Neural cell (in vitro differentiated cells): Measurements from ENCODE around the gene NKAIN2. TPM values are rescaled to one million over a fixed set of nuclear protein-coding genes. Genes with fewer than 3 reads are reported as not detected.

Experiments used
- H2AFZ ChIP-seq: fragments of 200-600, 300-800 bp; sonication (generic), shearing (Covaris generic); 2 replicates; pipeline ENCODE4 v1.6.0; 2014; ENCODE audit warnings: low read depth, mild to moderate bottlenecking, antibody characterized with exemption, low read length, moderate library complexity
- H3F3A ChIP-seq: fragments of 200-600 bp; shearing (Covaris generic); 2 replicates; pipeline ENCODE4 v1.6.1; 2016; ENCODE audit warnings: mild to moderate bottlenecking, moderate library complexity, mixed read lengths, antibody characterized with exemption, low read length; ENCODE audit not compliant: insufficient read depth, poor library complexity, severe bottlenecking
- H3K27ac ChIP-seq: fragments of 200-600, 300-800 bp; sonication (generic), shearing (Covaris generic); 2 replicates; pipeline ENCODE4 v1.5.1; 2014; ENCODE audit warnings: mild to moderate bottlenecking, low read length, moderate library complexity
- H3K27me3 ChIP-seq: fragments of 300-800, 200-600 bp; sonication (generic), shearing (Covaris generic); 2 replicates; pipeline ENCODE4 v1.6.0; 2014; ENCODE audit warnings: mild to moderate bottlenecking, low read depth, low read length, moderate library complexity; ENCODE audit not compliant: insufficient read depth
- H3K36me3 ChIP-seq: fragments of 300-800, 200-600 bp; sonication (generic), shearing (Covaris generic); 2 replicates; pipeline ENCODE4 v1.5.1; 2014; ENCODE audit warnings: mild to moderate bottlenecking, antibody characterized with exemption, low read length, moderate library complexity; ENCODE audit not compliant: insufficient read depth
- H3K4me2 ChIP-seq: fragments of 300-800, 200-600 bp; sonication (generic), shearing (Covaris generic); 2 replicates; pipeline ENCODE4 v1.6.0; 2014; ENCODE audit warnings: mild to moderate bottlenecking, low read length
- H3K4me3 ChIP-seq: fragments of 300-800, 200-600 bp; sonication (generic), shearing (Covaris generic); 2 replicates; pipeline ENCODE4 v1.5.1; 2014; ENCODE audit warnings: mild to moderate bottlenecking, low read length, moderate library complexity
- H3K79me2 ChIP-seq: fragments of 200-600 bp; shearing (Covaris generic); replicated peaks from 2 replicates; pipeline ENCODE4 v1.6.0; 2014; ENCODE audit warnings: mild to moderate bottlenecking, low read length, moderate library complexity; ENCODE audit not compliant: insufficient read depth
- H3K9ac ChIP-seq: fragments of 300-800, 200-600 bp; sonication (generic), shearing (Covaris generic); 2 replicates; pipeline ENCODE4 v1.6.1; 2016; ENCODE audit warnings: mild to moderate bottlenecking, low read length, mixed read lengths
- H3K9me2 ChIP-seq: fragments of 200-600 bp; shearing (Covaris generic); 2 replicates; pipeline ENCODE4 v1.6.1; 2016; ENCODE audit warnings: mild to moderate bottlenecking, low read length, mixed read lengths; ENCODE audit not compliant: insufficient read depth
- H3K9me3 ChIP-seq: fragments of 200-600, 300-800 bp; sonication (generic), shearing (Covaris generic); 2 replicates; pipeline ENCODE4 v1.6.1; 2016; ENCODE audit warnings: mild to moderate bottlenecking, mixed run types, low read length, moderate library complexity, mixed read lengths
- H4K20me1 ChIP-seq: fragments of 200-600 bp; shearing (Covaris generic); 2 replicates; pipeline ENCODE4 v1.6.1; 2016; ENCODE audit warnings: mild to moderate bottlenecking, mixed run types; ENCODE audit not compliant: insufficient read depth
- EP300 ChIP-seq: fragments of 450-650 bp; conservative IDR thresholded peaks from 2 replicates; pipeline ENCODE4 v1.6.1; 2014; ENCODE audit warnings: antibody characterized with exemption, mild to moderate bottlenecking, moderate library complexity; ENCODE audit not compliant: poor library complexity, severe bottlenecking
- EZH2 ChIP-seq: fragments of 200-600, 300-800 bp; shearing (Covaris generic), sonication (generic); IDR thresholded peaks from 2 replicates; pipeline ENCODE4 v1.6.1; 2014; ENCODE audit warnings: antibody characterized with exemption, low read length, borderline replicate concordance, mild to moderate bottlenecking; ENCODE audit not compliant: insufficient read depth, poor library complexity, severe bottlenecking
- MXI1 ChIP-seq: fragments of 450-650 bp; conservative IDR thresholded peaks from 2 replicates; pipeline ENCODE4 v1.6.1; 2014; ENCODE audit warnings: antibody characterized with exemption, mild to moderate bottlenecking; ENCODE audit not compliant: poor library complexity, severe bottlenecking
- POLR2AphosphoS5 ChIP-seq: IDR thresholded peaks from 2 replicates; pipeline ENCODE4 v1.6.1; 2012
- RAD21 ChIP-seq: fragments of 450-650 bp; conservative IDR thresholded peaks from 2 replicates; pipeline ENCODE4 v1.6.1; 2014; ENCODE audit warnings: antibody characterized with exemption, mild to moderate bottlenecking, moderate library complexity
- SMC3 ChIP-seq: fragments of 450-650 bp; conservative IDR thresholded peaks from 2 replicates; pipeline ENCODE4 v1.6.1; 2014; ENCODE audit warnings: antibody characterized with exemption, mild to moderate bottlenecking, moderate library complexity; ENCODE audit not compliant: poor library complexity
- TAF1 ChIP-seq: IDR thresholded peaks from 2 replicates; pipeline ENCODE4 v1.6.1; 2012; ENCODE audit warnings: low read depth
- polyA plus RNA-seq: library from polyadenylated mRNA; depleted of rRNA; stranded (reverse); fragments of >200 nt; gene quantifications from 2 replicates; pipeline ENCODE4 v1.2.3, GENCODE V29; 2014
- TF ChIP-seq, protein P1 (sequence below): IDR thresholded peaks from 2 replicates; pipeline ENCODE4 v1.6.1; 2012; ENCODE audit warnings: borderline replicate concordance
- TF ChIP-seq, protein P2 (sequence below): fragments of 450-650 bp; IDR thresholded peaks from 2 replicates; pipeline ENCODE4 v1.5.1; 2014; ENCODE audit warnings: antibody characterized with exemption, mild to moderate bottlenecking, moderate library complexity; ENCODE audit not compliant: poor library complexity, severe bottlenecking

Gene NKAIN2
- polyA plus RNA-seq, 1 donor from 2014 or later = 23.2 TPM

- Histone ChIP-seq H3K27ac (no peak overlapping the region), H3K4me3 (no peak overlapping the region), H3K4me2 (no peak overlapping the region), H2AFZ (no peak overlapping the region), H3K9me2 (no peaks in the 10 kb centered on the region), H3K27me3 (no peaks in the 10 kb centered on the region), H3K9me3 (no peaks in the 10 kb centered on the region), H3K36me3 (no peaks in the 10 kb centered on the region), H4K20me1 (no peaks in the 10 kb centered on the region), H3K9ac (no peak overlapping the region), H3F3A (no peaks in the 10 kb centered on the region), H3K79me2 (no peaks in the 10 kb centered on the region)
- TF ChIP-seq EP300 (no peak), TAF1 (no peak), EZH2 (no peak), RAD21 (no peak), POLR2AphosphoS5 (no peak), SMC3 (no peak), MXI1 (no peak)
- TF ChIP-seq, protein P1, sequence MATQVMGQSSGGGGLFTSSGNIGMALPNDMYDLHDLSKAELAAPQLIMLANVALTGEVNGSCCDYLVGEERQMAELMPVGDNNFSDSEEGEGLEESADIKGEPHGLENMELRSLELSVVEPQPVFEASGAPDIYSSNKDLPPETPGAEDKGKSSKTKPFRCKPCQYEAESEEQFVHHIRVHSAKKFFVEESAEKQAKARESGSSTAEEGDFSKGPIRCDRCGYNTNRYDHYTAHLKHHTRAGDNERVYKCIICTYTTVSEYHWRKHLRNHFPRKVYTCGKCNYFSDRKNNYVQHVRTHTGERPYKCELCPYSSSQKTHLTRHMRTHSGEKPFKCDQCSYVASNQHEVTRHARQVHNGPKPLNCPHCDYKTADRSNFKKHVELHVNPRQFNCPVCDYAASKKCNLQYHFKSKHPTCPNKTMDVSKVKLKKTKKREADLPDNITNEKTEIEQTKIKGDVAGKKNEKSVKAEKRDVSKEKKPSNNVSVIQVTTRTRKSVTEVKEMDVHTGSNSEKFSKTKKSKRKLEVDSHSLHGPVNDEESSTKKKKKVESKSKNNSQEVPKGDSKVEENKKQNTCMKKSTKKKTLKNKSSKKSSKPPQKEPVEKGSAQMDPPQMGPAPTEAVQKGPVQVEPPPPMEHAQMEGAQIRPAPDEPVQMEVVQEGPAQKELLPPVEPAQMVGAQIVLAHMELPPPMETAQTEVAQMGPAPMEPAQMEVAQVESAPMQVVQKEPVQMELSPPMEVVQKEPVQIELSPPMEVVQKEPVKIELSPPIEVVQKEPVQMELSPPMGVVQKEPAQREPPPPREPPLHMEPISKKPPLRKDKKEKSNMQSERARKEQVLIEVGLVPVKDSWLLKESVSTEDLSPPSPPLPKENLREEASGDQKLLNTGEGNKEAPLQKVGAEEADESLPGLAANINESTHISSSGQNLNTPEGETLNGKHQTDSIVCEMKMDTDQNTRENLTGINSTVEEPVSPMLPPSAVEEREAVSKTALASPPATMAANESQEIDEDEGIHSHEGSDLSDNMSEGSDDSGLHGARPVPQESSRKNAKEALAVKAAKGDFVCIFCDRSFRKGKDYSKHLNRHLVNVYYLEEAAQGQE = no peak
- TF ChIP-seq, protein P2, sequence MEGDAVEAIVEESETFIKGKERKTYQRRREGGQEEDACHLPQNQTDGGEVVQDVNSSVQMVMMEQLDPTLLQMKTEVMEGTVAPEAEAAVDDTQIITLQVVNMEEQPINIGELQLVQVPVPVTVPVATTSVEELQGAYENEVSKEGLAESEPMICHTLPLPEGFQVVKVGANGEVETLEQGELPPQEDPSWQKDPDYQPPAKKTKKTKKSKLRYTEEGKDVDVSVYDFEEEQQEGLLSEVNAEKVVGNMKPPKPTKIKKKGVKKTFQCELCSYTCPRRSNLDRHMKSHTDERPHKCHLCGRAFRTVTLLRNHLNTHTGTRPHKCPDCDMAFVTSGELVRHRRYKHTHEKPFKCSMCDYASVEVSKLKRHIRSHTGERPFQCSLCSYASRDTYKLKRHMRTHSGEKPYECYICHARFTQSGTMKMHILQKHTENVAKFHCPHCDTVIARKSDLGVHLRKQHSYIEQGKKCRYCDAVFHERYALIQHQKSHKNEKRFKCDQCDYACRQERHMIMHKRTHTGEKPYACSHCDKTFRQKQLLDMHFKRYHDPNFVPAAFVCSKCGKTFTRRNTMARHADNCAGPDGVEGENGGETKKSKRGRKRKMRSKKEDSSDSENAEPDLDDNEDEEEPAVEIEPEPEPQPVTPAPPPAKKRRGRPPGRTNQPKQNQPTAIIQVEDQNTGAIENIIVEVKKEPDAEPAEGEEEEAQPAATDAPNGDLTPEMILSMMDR = no peak
These were observed 204.6 kb downstream of the NKAIN2 start for GRCh38 chr6:124008000-124008987.

- Histone ChIP-seq H3K4me3 (no peak overlapping the region), H3K79me2 (no peaks in the 10 kb centered on the region), H3K9me2 (no peaks in the 10 kb centered on the region), H3K4me2 (no peak overlapping the region), H3K27me3 (no peaks in the 10 kb centered on the region), H3K9ac (no peak overlapping the region), H3K27ac (no peak overlapping the region), H4K20me1 (no peaks in the 10 kb centered on the region), H3K9me3 (no peaks in the 10 kb centered on the region), H3F3A (no peaks in the 10 kb centered on the region), H3K36me3 (no peaks in the 10 kb centered on the region), H2AFZ (no peak overlapping the region)
- TF ChIP-seq, protein P1 = no peak
- TF ChIP-seq RAD21 (no peak), EZH2 (no peak), SMC3 (no peak), TAF1 (no peak), EP300 (no peak), POLR2AphosphoS5 (no peak), MXI1 (no peak)
- TF ChIP-seq, protein P2 = no peak
These were observed 205.5 kb downstream of the NKAIN2 start for GRCh38 chr6:124008988-124009765.
